ENCODE measurements around the gene SRSF1. TPM values are rescaled to one million over a fixed set of nuclear protein-coding genes. Genes with fewer than 3 reads are reported as not detected.

Gene SRSF1
- total RNA-seq, 1 experiment from 2014 or later = 232 TPM

DNA sequence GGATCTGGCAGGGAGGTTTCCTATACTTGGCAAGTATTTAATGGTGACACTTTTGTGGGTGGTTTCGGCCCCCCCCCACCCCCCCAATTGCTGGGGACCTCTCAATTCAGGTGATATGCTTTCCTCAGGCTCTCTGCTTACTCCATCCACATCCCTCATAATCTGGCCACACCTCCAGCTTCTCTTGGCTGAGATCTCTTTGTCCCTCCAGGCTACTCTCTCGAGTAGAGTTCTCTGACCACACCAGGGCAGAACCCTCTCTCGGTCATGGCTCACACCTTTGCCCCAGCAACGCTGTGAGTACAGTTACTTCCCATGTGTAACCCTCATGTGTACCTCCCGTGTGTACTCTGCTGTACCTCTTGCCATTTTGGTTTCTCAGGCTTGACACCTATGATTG, 34.1 kb upstream of the SRSF1 start:
- no peak for TF ChIP-seq CTCF (IDR thresholded peaks at IDR 0.05; ENCODE audit: unreplicated experiment)
- intact Hi-C loops (cut with micrococcal nuclease; ENCODE audit: unreplicated experiment) = no loop called here
- H3K27me3 Mint-ChIP-seq (ENCODE audit: unreplicated experiment) = peaks cover 84% of the 10 kb centered on the region
- CTCF ChIA-PET = no interaction called here
- H3K36me3 Mint-ChIP-seq (ENCODE audit: insufficient read depth, unreplicated experiment) = no peaks in the 10 kb centered on the region
- BruUV-seq (replicated peaks) = no TSS peak
- no peak for DNase-seq
- no peaks in the 10 kb centered on the region for H3K4me1 Mint-ChIP-seq (ENCODE audit: low read depth, unreplicated experiment)
- H3K27ac Mint-ChIP-seq (ENCODE audit: unreplicated experiment) = no peak overlapping the region
- no peak overlapping the region for H3K4me3 Mint-ChIP-seq (ENCODE audit: low read depth, unreplicated experiment)
- no peaks in the 10 kb centered on the region for H3K9me3 Mint-ChIP-seq (ENCODE audit: low read depth, unreplicated experiment)

DNA sequence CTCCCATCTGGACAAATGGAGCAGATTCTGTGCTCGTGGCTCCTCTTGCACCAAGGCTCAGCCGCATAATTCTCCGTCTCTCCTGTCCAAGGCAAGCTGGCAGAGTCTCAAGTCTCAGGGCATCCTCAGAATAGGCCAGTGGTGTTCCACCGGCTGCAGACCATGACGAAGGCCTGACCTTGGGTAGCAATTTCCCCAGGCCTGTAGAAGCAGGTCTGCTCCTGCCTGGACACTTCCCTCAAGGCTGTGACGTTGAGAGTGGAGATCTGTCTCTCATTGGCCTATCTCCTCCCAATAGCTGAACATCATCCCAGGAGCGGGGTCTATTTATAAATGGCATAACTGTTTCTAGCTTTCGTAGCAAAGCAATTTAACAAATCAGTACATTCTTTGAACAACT, 33.3 kb upstream of the SRSF1 start:
- intact Hi-C loops (cut with micrococcal nuclease; ENCODE audit: unreplicated experiment) = no loop called here
- no peak for DNase-seq
- H3K4me3 Mint-ChIP-seq (ENCODE audit: low read depth, unreplicated experiment) = no peak overlapping the region

DNA sequence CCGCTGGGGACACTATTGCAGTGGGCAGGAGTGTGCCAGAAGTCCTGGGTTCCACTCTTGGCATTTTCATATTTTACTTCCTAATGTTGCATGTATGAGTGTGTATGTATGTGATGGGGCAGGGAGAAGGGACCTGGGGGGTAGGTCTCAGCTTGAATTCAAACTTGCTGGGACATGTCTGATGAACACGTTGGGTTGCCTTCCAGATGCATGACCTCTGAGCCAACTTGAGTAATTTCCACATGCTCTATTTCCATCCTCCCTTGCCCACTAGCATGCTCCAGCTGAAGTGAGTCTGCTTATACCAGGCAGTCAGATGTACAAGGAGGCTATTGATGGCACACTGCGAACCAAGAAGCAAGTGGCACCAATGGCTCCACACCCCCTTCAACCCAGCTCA, 32.9 kb upstream of the SRSF1 start:
- Mint-ChIP-seq H3K27ac (ENCODE audit: unreplicated experiment) (no peak overlapping the region), H3K9me3 (ENCODE audit: low read depth, unreplicated experiment) (no peaks in the 10 kb centered on the region), H3K36me3 (ENCODE audit: insufficient read depth, unreplicated experiment) (no peaks in the 10 kb centered on the region), H3K27me3 (ENCODE audit: unreplicated experiment) (peaks cover 77% of the 10 kb centered on the region), H3K4me1 (ENCODE audit: low read depth, unreplicated experiment) (no peaks in the 10 kb centered on the region), H3K4me3 (ENCODE audit: low read depth, unreplicated experiment) (no peak overlapping the region)
- no peak for DNase-seq
- CTCF ChIA-PET = interaction anchor here (0.6 kb wide), 1 partner anchor 896 kb away, joined by 3 read pairs; no protein-coding TSS in a partner anchor
- BruUV-seq (replicated peaks) = no TSS peak
- intact Hi-C loops (cut with micrococcal nuclease; ENCODE audit: unreplicated experiment) = no loop called here
- TF ChIP-seq CTCF (IDR thresholded peaks at IDR 0.05; ENCODE audit: unreplicated experiment) = no peak

More for the DNA sequence above, 33.3 kb upstream of the SRSF1 start:
- H3K4me1 Mint-ChIP-seq (ENCODE audit: low read depth, unreplicated experiment) = no peaks in the 10 kb centered on the region
- no peaks in the 10 kb centered on the region for H3K9me3 Mint-ChIP-seq (ENCODE audit: low read depth, unreplicated experiment)
- CTCF ChIA-PET = interaction anchor here (0.6 kb wide), 1 partner anchor 897 kb away, joined by 3 read pairs; no protein-coding TSS in a partner anchor
- H3K27me3 Mint-ChIP-seq (ENCODE audit: unreplicated experiment) = peaks cover 77% of the 10 kb centered on the region
- no peaks in the 10 kb centered on the region for H3K36me3 Mint-ChIP-seq (ENCODE audit: insufficient read depth, unreplicated experiment)
- H3K27ac Mint-ChIP-seq (ENCODE audit: unreplicated experiment) = no peak overlapping the region
- BruUV-seq (replicated peaks) = no TSS peak
- TF ChIP-seq CTCF (IDR thresholded peaks at IDR 0.05; ENCODE audit: unreplicated experiment) = no peak

- no peak for TF ChIP-seq CTCF (IDR thresholded peaks at IDR 0.05; ENCODE audit: unreplicated experiment)
- Mint-ChIP-seq H3K36me3 (ENCODE audit: insufficient read depth, unreplicated experiment) (no peaks in the 10 kb centered on the region), H3K9me3 (ENCODE audit: low read depth, unreplicated experiment) (peaks cover 2% of the 10 kb centered on the region), H3K27ac (ENCODE audit: unreplicated experiment) (no peak overlapping the region), H3K4me1 (ENCODE audit: low read depth, unreplicated experiment) (no peaks in the 10 kb centered on the region), H3K4me3 (ENCODE audit: low read depth, unreplicated experiment) (no peak overlapping the region), H3K27me3 (ENCODE audit: unreplicated experiment) (peaks cover 8% of the 10 kb centered on the region)
- CTCF ChIA-PET = no interaction called here
- no peak for DNase-seq
- BruUV-seq (replicated peaks) = no TSS peak
- intact Hi-C loops (cut with micrococcal nuclease; ENCODE audit: unreplicated experiment) = no loop called here
Measured at GRCh38 chr17:58032691-58033415, 25.8 kb upstream of the SRSF1 start.

All from Calu3 (cell line).